Measurements from ENCODE around the gene PRKCA. TPM values are rescaled to one million over a fixed set of nuclear protein-coding genes. Genes with fewer than 3 reads are reported as not detected.

Gene PRKCA
- polyA plus RNA-seq, 2 of the 4 experiments (the other 2 are of a cell fraction), result 28.8 to 65.0 TPM

DNA sequence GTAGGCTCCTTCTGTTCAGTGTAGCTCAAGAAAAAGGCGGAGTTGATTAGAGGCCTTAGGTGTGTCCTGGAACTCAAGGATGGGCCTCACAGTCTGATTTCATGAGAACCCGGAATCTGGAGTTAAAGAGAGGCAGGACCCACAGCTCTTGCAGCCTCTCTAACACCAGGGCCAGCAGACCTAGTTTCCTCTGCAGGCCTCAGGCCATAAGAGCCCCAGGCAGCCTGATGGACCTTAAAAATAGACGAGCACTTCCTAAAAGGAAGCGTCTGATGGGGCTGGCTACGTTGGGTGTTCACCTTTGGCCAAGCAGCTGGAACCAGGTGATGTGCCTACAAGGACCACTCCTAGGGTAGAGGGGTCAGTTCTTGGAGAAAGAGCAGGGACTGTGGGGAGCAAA lies 540.1 kb downstream of the PRKCA start:
- ATAC-seq, result no peak
- Histone ChIP-seq H3K27ac (no peak overlapping the region), H3K4me2 (no peak overlapping the region), H3K4me3 (no peak overlapping the region), H3K9me3 (peaks cover 13% of the 10 kb centered on the region; the same call in 2 of the 3 replicates), H3K4me1 (no peaks in the 10 kb centered on the region)
- ChIA-PET CTCF (interaction anchor here (1.1 to 1.6 kb wide), 4 partner anchors 23 to 57 kb away, joined by 3 read pairs; no protein-coding TSS in a partner anchor), POLR2A (no interaction called here)
- FAIRE-seq, result no peak
- TF ChIP-seq FOXS1 (CRISPR knock-in tag; IDR thresholded peaks at IDR 0.05) (no peak), GATA3 (IDR thresholded peaks at IDR 0.05; ENCODE audit: borderline replicate concordance) (no peak), CHD4 (IDR thresholded peaks at IDR 0.05; ENCODE audit: borderline replicate concordance) (no peak), ZFP36 (IDR thresholded peaks at IDR 0.05; ENCODE audit: borderline replicate concordance, partially characterized antibody) (no peak)
- TF ChIP-seq, protein P1, sequence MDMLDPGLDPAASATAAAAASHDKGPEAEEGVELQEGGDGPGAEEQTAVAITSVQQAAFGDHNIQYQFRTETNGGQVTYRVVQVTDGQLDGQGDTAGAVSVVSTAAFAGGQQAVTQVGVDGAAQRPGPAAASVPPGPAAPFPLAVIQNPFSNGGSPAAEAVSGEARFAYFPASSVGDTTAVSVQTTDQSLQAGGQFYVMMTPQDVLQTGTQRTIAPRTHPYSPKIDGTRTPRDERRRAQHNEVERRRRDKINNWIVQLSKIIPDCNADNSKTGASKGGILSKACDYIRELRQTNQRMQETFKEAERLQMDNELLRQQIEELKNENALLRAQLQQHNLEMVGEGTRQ (IDR thresholded peaks at IDR 0.05), result no peak
- TF ChIP-seq, protein P2, sequence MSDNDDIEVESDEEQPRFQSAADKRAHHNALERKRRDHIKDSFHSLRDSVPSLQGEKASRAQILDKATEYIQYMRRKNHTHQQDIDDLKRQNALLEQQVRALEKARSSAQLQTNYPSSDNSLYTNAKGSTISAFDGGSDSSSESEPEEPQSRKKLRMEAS (IDR thresholded peaks at IDR 0.05), result no peak
- TF ChIP-seq, protein P3, sequence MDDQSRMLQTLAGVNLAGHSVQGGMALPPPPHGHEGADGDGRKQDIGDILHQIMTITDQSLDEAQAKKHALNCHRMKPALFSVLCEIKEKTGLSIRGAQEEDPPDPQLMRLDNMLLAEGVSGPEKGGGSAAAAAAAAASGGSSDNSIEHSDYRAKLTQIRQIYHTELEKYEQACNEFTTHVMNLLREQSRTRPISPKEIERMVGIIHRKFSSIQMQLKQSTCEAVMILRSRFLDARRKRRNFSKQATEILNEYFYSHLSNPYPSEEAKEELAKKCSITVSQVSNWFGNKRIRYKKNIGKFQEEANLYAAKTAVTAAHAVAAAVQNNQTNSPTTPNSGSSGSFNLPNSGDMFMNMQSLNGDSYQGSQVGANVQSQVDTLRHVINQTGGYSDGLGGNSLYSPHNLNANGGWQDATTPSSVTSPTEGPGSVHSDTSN (IDR thresholded peaks at IDR 0.05), result no peak
- 61% methylated on average over 5 of the region's 5 CpGs for WGBS (ENCODE audit: missing lambda C conversion rate)
- DNase-seq (ENCODE audit: low read depth in 1 of 2, low spot score in 1 of 2), result no peak

DNA sequence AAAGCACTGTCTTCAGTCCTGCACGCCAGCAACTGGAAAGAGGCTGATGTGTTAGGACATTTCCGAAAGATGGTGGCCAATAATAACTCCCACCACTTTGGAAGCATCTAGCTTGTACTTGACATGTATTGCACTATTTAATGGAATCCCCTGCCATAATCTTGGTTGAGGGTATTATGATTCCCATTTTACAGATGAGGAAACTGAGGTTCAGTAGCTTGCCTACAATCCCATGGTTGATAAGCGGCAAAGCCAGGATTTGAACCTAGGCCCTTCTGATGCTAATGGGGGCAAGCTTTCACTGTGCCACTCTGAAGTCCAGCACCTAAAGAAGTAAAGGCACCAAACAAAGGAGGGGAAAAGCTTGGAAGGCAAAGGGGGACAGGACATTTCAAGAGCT lies 540.5 kb downstream of the PRKCA start:
- Histone ChIP-seq H3K4me1 (no peaks in the 10 kb centered on the region), H3K4me3 (no peak overlapping the region), H3K4me2 (no peak overlapping the region), H3K9me3 (peaks cover 16% of the 10 kb centered on the region; the same call in 2 of the 3 replicates), H3K27ac (no peak overlapping the region)
- ChIA-PET CTCF (interaction anchor here (0.5 to 1.6 kb wide), 6 partner anchors 17 to 173 kb away, joined by 3 to 4 read pairs (median 3); no protein-coding TSS in a partner anchor), POLR2A (no interaction called here)
- FAIRE-seq, result no peak
- no peak for DNase-seq (ENCODE audit: low read depth in 1 of 2, low spot score in 1 of 2)
- 89% methylated on average over 3 of the region's 3 CpGs for WGBS (ENCODE audit: missing lambda C conversion rate)
- no peak for ATAC-seq
- TF ChIP-seq PHF8 (IDR thresholded peaks at IDR 0.05; ENCODE audit: borderline replicate concordance, low read depth), result no peak
- TF ChIP-seq ZC3H11A (IDR thresholded peaks at IDR 0.05), result no peak
- TF ChIP-seq EHMT2 (IDR thresholded peaks at IDR 0.05; ENCODE audit: low read depth), result no peak
- TF ChIP-seq, protein P4, sequence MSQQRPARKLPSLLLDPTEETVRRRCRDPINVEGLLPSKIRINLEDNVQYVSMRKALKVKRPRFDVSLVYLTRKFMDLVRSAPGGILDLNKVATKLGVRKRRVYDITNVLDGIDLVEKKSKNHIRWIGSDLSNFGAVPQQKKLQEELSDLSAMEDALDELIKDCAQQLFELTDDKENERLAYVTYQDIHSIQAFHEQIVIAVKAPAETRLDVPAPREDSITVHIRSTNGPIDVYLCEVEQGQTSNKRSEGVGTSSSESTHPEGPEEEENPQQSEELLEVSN (IDR thresholded peaks at IDR 0.05; ENCODE audit: borderline replicate concordance, low read depth), result no peak
- TF ChIP-seq CTCF (IDR thresholded peaks at IDR 0.05), result no peak
- TF ChIP-seq BCL3 (IDR thresholded peaks at IDR 0.05), result no peak
- no peak for TF ChIP-seq JUN (IDR thresholded peaks at IDR 0.05)
- no peak for TF ChIP-seq CHD4 (IDR thresholded peaks at IDR 0.05; ENCODE audit: borderline replicate concordance)
- no peak for TF ChIP-seq POLR2AphosphoS2 (conservative IDR thresholded peaks at IDR 0.05; ENCODE audit: low read length)
- no peak for TF ChIP-seq MAZ (IDR thresholded peaks at IDR 0.05; ENCODE audit: borderline replicate concordance, low read depth, low read length)
- TF ChIP-seq ZSCAN20 (CRISPR knock-in tag; IDR thresholded peaks at IDR 0.05), result no peak
- TF ChIP-seq, protein P5, sequence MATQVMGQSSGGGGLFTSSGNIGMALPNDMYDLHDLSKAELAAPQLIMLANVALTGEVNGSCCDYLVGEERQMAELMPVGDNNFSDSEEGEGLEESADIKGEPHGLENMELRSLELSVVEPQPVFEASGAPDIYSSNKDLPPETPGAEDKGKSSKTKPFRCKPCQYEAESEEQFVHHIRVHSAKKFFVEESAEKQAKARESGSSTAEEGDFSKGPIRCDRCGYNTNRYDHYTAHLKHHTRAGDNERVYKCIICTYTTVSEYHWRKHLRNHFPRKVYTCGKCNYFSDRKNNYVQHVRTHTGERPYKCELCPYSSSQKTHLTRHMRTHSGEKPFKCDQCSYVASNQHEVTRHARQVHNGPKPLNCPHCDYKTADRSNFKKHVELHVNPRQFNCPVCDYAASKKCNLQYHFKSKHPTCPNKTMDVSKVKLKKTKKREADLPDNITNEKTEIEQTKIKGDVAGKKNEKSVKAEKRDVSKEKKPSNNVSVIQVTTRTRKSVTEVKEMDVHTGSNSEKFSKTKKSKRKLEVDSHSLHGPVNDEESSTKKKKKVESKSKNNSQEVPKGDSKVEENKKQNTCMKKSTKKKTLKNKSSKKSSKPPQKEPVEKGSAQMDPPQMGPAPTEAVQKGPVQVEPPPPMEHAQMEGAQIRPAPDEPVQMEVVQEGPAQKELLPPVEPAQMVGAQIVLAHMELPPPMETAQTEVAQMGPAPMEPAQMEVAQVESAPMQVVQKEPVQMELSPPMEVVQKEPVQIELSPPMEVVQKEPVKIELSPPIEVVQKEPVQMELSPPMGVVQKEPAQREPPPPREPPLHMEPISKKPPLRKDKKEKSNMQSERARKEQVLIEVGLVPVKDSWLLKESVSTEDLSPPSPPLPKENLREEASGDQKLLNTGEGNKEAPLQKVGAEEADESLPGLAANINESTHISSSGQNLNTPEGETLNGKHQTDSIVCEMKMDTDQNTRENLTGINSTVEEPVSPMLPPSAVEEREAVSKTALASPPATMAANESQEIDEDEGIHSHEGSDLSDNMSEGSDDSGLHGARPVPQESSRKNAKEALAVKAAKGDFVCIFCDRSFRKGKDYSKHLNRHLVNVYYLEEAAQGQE (IDR thresholded peaks at IDR 0.05), result no peak
- no peak for TF ChIP-seq JUNB (IDR thresholded peaks at IDR 0.05)
- no peak for TF ChIP-seq FOSL2 (IDR thresholded peaks at IDR 0.05)
- no peak for TF ChIP-seq FOSL2 (CRISPR knock-in tag; IDR thresholded peaks at IDR 0.05)
- TF ChIP-seq CBX2 (IDR thresholded peaks at IDR 0.05; ENCODE audit: borderline replicate concordance, low read depth), result no peak
